Measurements from ENCODE around the gene ZBTB8A.
"Not testable (repeated sequence)": the region's sequence is repeated elsewhere in the genome, so short reads cannot be mapped to it uniquely, and the experiment has no call there.

Gene ZBTB8A

DNA sequence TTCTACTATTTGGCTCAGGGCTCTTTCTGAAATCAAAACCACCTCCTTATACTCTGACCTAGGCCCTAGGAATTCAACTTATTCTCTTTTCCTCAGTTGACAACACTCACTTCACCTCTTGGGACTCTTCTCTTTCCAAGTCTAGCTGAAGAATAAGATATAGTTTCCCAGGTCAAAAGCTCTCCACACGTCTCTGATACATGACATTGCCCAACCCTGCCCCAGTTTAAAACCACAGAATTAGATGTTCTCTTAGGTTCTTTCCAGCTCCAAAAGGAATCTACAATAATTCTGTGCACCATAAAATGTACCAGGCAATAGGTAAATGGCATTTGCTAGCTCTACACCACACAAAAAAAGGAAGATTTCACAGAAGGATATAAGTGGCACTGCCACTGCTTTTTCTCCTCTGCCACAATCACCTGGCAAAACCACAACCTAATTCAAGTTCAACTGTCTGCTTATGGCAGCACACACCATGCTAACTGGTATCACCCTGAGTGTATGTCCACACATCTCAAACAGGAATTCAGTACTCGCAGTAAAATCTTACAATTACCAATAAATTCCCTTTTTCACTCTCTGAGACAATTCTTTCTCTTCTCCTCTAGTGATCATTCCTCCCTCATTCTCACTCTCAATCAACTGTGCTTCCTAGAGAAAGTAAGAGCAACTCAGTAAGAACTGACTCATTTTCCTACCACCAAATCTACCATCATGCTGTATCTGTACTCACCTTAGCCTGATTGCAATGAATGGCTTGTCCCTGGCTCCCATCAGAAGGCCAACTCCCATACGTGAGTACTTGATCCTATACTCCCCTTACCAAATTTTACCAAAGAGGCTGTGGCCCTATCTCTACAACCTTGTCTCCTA lies 83.8 kb downstream of the ZBTB8A start:
- DNase-seq = no peak

- no peak for DNase-seq
Measured at GRCh38 chr1:32623775-32624174, 84.5 kb downstream of the ZBTB8A start.

DNA sequence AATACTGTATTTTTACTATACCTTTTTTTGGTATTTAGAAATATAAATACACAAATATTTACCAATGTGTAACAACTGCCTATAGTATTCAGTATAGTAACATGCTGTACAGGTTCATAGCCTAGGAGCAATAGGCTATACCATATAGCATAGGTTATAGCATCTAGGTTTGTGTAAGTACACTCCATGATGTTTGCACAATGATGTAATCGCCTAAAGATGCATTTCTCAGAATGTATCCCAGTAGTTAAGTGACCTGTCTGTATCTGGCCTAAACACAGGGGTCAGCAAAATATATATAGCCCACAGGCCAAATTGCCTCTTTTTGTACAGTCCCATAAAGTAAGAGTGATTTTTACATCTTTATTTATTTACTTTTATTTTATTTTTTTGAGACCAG lies 86.9 kb downstream of the ZBTB8A start:
- DNase-seq = no peak

- DNase-seq = no peak
Measured at GRCh38 chr1:32627596-32628162, 88.5 kb downstream of the ZBTB8A start.

DNA sequence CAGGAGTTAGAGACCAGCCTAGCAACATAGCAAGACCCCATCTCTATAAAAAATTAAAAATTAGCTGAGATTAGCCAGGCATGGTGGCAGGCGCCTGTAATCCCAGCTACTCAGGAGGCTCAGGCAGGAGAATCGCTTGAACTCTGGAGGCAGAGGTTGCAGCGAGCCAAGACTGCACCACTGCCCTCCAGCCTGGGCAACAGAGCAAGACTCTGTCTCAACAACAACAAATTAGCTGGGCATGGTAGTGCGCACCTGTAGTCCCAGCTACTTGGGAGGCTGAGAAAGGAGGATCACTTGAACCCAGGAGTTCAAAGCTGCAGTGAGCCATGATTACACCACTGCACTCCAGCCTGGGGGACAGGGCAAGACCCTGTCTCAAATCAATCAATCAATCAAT lies 90.9 kb downstream of the ZBTB8A start:
- not testable (repeated sequence) for DNase-seq

DNA sequence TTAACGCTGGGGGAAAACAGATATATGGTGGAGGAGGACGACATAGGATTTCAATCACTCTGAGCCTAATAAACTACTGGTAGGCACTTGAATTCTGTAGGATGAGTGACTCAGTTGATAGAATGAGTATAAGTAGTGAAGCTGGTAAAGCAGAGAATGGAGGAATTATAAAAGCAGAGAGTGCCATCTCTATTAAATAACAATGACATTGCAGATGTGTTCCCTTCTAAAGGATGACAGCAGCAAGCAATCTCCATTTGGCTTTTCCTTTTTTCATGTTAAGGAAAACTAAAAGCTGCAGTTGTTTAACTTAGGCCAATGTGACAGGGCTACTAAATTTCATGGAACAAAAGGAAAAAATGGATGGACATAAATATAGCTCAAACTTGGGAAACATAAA lies 93.6 kb downstream of the ZBTB8A start:
- DNase-seq = no peak

- DNase-seq = no peak
Measured at GRCh38 chr1:32635508-32636277, 96.5 kb downstream of the ZBTB8A start.

- no peak for DNase-seq
Measured at GRCh38 chr1:32636914-32637645, 97.9 kb downstream of the ZBTB8A start.

DNA sequence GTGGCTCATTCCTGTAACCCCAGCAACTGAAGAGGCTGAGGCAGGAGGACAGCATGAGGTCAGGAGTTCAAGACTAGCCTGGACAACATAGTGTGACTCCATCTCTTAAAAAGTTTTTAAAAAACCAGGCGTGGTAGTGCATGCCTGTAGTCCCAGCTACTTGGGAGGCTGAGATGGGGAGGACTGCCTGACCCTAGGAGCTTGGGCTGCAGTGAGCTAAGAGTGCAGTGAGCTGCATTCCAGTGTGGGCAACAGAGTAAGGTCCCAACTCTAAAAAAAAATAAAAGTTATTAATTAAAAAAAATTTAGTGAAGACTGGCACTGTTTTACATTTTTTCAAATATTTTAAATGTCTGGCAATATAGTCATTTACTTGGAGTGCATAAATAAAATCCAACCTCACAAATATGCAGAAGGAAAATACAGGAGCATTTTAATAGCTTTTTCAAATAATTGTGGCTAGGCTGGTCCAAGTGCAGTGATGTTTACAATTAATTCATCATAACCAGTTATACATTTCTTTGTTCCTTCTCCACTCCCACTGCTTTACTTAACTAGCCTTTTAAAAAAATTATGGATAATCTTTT lies 100.4 kb downstream of the ZBTB8A start:
- no peak for DNase-seq

- not testable (repeated sequence) for DNase-seq
Measured at GRCh38 chr1:32642292-32642827, 103.1 kb downstream of the ZBTB8A start.

GRCh38 chr1:32644426-32644825 lies 105.2 kb downstream of the ZBTB8A start:
- DNase-seq = no peak

- DNase-seq = no peak
Measured at GRCh38 chr1:32647308-32648134, 108.3 kb downstream of the ZBTB8A start.

DNA sequence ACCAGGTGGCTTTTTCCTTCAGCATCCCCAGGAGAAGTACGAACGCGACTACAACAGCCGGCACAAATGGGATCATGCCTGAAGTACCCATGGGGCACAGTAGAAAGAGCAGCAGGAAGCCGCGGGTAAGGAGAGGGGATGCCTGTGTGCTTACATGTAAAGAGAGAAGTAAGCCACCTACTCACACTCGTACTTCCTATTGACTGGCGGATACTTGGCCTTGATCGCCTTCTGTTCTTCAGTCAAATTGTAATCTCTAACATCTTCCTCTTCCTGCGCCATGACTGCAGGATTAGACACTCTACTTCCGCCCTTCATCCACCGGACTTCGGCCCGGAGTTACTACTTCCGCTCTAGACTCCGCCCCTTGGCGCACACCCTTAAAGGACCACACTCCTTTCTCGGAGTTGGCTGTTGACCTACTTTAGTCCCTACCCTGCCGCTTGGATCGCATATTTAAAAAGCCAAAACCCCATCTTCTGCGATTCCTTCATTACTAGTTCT lies 111.1 kb downstream of the ZBTB8A start, which contains the start of gene ZBTB8OS:
Gene ZBTB8OS, minus strand, starts transcription at position 303 of the 504 bp plus-strand sequence. Its CDS starts 21 bp downstream, at position 282.
- DNase-seq = peak; percentile 98

- peak; percentile 99 for DNase-seq
Measured at GRCh38 chr1:32650752-32651460, 111.7 kb downstream of the ZBTB8A start, which contains the start of gene RBBP4. RBBP4 (plus strand) TSS chr1:32651208; CDS start chr1:32651307, 99 bp downstream.

GRCh38 chr1:32651461-32652073 lies 112.3 kb downstream of the ZBTB8A start:
- peak; percentile 64 for DNase-seq

DNA sequence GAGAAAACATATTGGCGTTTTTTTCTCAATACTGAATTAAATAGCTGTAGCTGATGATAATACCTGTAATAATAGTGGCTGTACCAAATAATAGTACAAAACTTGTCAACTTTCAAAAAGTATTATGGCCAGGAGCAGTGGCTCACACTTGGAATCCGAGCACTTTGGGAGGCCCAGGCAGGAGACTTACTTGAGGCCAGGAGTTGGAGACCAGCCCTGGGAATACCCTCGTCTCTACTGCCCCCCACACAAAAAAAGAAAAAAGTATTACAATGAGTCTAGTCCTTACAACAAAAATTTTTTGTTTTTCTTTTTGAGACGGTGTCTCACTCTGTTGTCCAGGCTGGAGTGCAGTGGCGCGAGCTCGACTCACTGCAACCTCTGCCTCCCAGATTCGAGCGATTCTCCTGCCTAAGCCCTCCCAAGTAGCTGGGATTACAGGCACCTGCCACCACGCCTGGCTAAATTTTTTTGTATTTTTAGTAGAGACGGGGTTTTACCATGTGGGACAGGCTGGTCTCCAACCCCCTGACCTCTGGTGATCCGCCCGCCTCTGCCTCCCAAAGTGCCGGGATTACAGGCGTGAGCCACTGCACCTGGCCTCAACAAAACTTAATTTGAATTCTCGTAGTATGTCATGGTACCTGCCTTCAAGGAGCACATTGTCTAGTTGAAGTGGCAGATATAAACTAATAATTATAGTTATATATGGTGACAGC lies 113.2 kb downstream of the ZBTB8A start:
- DNase-seq = no peak
